GM06990 (cell line): ENCODE data around the gene RSBN1.
"Not testable (repeated sequence)": the region's sequence is repeated elsewhere in the genome, so short reads cannot be mapped to it uniquely, and the experiment has no call there.

Source experiments
- DNase-seq: peaks from one replicate; pipeline ENCODE4 v3.0.0-alpha.2; 2011; ENCODE audit not compliant: insufficient read length; ENCODE audit errors: extremely low read depth
- H3K27me3 ChIP-seq: replicated peaks from 2 replicates; pipeline ENCODE4 v1.6.0; 2011; ENCODE audit warnings: low read length; ENCODE audit not compliant: control insufficient read depth, insufficient read depth
- H3K36me3 ChIP-seq: 2 replicates; pipeline ENCODE4 v1.5.1; 2011; ENCODE audit warnings: low read length; ENCODE audit not compliant: control insufficient read depth, insufficient read depth
- H3K4me3 ChIP-seq: replicated peaks from 2 replicates; pipeline ENCODE4 v1.5.1; 2011; ENCODE audit warnings: low read depth, mild to moderate bottlenecking, control low read depth, low read length
- CTCF ChIP-seq: IDR thresholded peaks from 2 replicates; pipeline ENCODE4 v1.5.1; 2011; ENCODE audit warnings: low read length, control low read depth, mild to moderate bottlenecking, inconsistent platforms; ENCODE audit not compliant: insufficient read depth, poor library complexity, severe bottlenecking

RSBN1 gene

GRCh38 chr1:113858418-113858817 lies 46.1 kb upstream of the RSBN1 start:
- Histone ChIP-seq H3K27me3 (no peaks in the 10 kb centered on the region), H3K4me3 (no peak overlapping the region), H3K36me3 (peaks cover 6% of the 10 kb centered on the region)
- no peak for TF ChIP-seq CTCF
- no peak for DNase-seq

DNA sequence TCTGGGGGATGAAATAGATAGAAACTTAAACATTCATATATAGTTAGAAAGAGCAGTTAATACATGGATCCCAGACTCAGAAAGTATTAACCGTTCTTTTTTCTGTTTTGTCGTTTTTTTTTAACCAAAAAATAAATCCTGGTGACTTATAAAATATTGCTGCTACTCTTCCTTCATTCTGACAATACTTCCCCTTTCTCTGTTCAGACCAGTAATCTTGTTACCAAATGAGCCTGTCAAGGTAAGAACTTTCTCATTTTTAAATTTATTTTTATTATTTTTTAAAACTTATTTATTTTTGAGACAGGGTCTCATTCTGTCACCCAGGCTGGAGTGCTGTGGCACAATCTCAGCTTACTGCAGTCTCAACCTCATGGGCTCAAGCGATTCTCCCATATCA lies 45.5 kb upstream of the RSBN1 start:
- DNase-seq = no peak
- Histone ChIP-seq H3K4me3 (no peak overlapping the region), H3K36me3 (peaks cover 6% of the 10 kb centered on the region), H3K27me3 (no peaks in the 10 kb centered on the region)
- no peak for TF ChIP-seq CTCF

DNA sequence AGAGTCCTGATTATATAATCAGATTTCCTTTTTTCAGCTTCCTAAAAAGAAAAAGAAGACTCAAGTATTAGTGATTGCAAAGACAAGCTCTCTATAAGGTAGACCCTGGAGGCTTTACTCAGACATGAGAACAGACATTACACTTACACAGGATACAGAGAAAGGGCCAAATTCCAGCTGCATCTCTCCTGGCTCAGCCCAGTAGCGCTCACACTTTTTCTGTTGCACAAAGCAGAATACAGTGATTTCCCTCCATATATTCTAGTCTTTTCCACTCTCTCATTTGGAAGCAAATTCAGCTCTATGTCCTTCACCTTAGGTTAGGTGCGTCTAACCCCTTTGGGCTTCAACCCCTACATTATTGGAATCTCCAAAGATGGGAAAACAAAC lies 44.1 kb upstream of the RSBN1 start:
- no peak for TF ChIP-seq CTCF
- Histone ChIP-seq H3K36me3 (peaks cover 6% of the 10 kb centered on the region), H3K27me3 (no peaks in the 10 kb centered on the region), H3K4me3 (no peak overlapping the region)
- DNase-seq = no peak

DNA sequence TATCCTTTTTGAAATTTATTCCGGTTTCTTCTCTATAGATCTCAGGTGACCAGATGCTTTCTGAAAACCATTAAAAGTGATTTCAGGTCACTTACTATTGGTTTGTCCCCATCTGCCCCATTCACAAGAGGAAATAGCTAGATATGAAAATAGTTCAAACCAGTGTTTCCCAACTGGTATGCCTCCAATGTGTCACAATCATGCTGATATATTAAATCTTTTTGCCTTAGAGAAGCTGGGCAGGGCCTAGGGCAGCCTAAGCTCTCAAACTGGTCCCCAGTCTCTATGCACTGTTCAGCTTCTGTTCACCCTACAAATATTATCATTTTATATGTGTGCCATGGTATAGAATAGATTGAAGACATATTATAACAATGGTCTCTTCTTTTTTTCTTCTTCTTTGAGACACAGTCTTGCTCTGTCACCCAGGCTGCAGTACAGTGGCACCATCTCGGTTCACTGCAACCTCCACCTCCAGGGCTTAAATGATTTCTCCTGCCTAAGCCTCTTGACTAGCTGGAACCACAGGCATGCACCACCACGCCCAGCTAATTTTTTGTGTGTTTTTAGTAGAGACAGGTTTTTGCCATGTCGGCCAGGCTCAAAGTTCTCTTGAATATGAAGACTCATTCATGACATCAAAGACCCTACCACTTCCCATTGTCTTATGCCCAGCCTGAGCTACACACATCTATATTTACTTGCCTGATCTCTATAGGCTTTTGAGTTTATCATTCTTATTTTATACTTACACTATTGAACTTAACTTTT lies 43.5 kb upstream of the RSBN1 start:
- Histone ChIP-seq H3K4me3 (no peak overlapping the region), H3K36me3 (peaks cover 6% of the 10 kb centered on the region), H3K27me3 (no peaks in the 10 kb centered on the region)
- no peak for DNase-seq
- TF ChIP-seq CTCF = no peak

DNA sequence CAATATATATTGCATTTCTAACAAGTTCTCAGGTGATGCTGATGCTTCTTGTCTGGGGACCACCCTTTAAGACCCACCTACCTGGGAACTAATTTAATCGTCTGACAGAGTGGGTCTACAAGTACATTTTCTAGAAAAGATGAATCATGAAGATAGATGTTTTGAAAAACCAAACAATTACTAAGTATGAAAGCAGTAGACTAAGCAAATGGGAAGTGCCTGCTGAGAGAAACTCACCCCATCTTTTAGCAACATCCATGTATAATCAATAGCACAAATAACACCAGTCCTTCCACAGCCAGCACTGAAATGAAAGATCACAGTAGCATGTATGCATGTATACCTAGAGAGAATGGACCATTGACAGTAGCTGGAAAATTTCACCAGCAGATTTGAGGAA lies 42.0 kb upstream of the RSBN1 start:
- no peak for DNase-seq
- Histone ChIP-seq H3K36me3 (peaks cover 6% of the 10 kb centered on the region), H3K27me3 (no peaks in the 10 kb centered on the region), H3K4me3 (no peak overlapping the region)
- no peak for TF ChIP-seq CTCF

- not testable (repeated sequence) for DNase-seq, H3K4me3 ChIP-seq, H3K36me3 ChIP-seq, H3K27me3 ChIP-seq
These were observed 40.4 kb upstream of the RSBN1 start for GRCh38 chr1:113852694-113853093.
